Measurements from ENCODE around the gene TSGA10.

- no peak for TF ChIP-seq CTCF (tag by site-specific recombination; IDR thresholded peaks at IDR 0.05)
- no peak for TF ChIP-seq ZBTB10 (tag by site-specific recombination; IDR thresholded peaks at IDR 0.05)
- no peak for TF ChIP-seq OSR2 (tag by site-specific recombination; IDR thresholded peaks at IDR 0.05)
- no peak for TF ChIP-seq ZNF146 (tag by site-specific recombination; IDR thresholded peaks at IDR 0.05)
- TF ChIP-seq ZNF248 (tag by site-specific recombination; IDR thresholded peaks at IDR 0.05): no peak
- no peak for TF ChIP-seq ZNF362 (tag by site-specific recombination; IDR thresholded peaks at IDR 0.05)
- TF ChIP-seq EGR2 (tag by site-specific recombination; IDR thresholded peaks at IDR 0.05; ENCODE audit: low read depth): no peak
Measured at GRCh38 chr2:99112617-99113016, 42.1 kb downstream of the TSGA10 start.
